ENCODE data around the gene MROH2A. TPM values are rescaled to one million over a fixed set of nuclear protein-coding genes. Genes with fewer than 3 reads are reported as not detected.

Gene MROH2A
- total RNA-seq (2022; extraction: Qiagen RNA extraction; ENCODE audit: low read depth): 0.10 to 0.19 TPM (median 0.13 TPM) in 3 of 5 replicates, not detected in the others

GRCh38 chr2:233778030-233778429 is at the start of gene MROH2A:
MROH2A (plus strand) TSS chr2:233778330; CDS start chr2:233779359, 1,029 bp downstream.

GRCh38 chr2:233728723-233729301 is 49.3 kb upstream of the MROH2A start, which contains the start of gene UGT1A3:
UGT1A3 (plus strand) TSS chr2:233729042; CDS start chr2:233729127, 85 bp downstream.

GRCh38 chr2:233760043-233760442 is 18.1 kb upstream of the MROH2A start, which contains the start of gene UGT1A1:
UGT1A1 (plus strand) TSS chr2:233760270; CDS start chr2:233760288, 18 bp downstream.

GRCh38 chr2:233854241-233854981 is 76.3 kb downstream of the MROH2A start, which contains the start of gene HJURP:
HJURP (minus strand) TSS chr2:233854535; CDS start chr2:233854500, 35 bp downstream.

GRCh38 chr2:233867993-233868532 is 89.9 kb downstream of the MROH2A start, which contains the start of gene MSL3B:
MSL3B (minus strand) TSS chr2:233868386.

Other genes with a start within 250 kb of the MROH2A start
- 22.7 to 26.3 TPM (median 24.0 TPM) in 5 replicates for gene USP40, start 211.5 kb upstream of the MROH2A start, total RNA-seq (2022; extraction: Qiagen RNA extraction; ENCODE audit: low read depth)
- 0.03 to 0.08 TPM in 2 of 5 replicates, not detected in the others for gene UGT1A8, start 160.7 kb upstream of the MROH2A start, total RNA-seq (2022; extraction: Qiagen RNA extraction; ENCODE audit: low read depth)
- gene UGT1A10, start 141.9 kb upstream of the MROH2A start, total RNA-seq (2022; extraction: Qiagen RNA extraction; ENCODE audit: low read depth): 0.02 to 0.26 TPM (median 0.21 TPM) in 3 of 5 replicates, not detected in the others
- 4.0 to 6.7 TPM (median 4.7 TPM) in 5 replicates for gene UGT1A9, start 106.4 kb upstream of the MROH2A start, total RNA-seq (2022; extraction: Qiagen RNA extraction; ENCODE audit: low read depth)
- 3.9 to 6.1 TPM (median 4.4 TPM) in 5 replicates for gene UGT1A7, start 96.4 kb upstream of the MROH2A start, total RNA-seq (2022; extraction: Qiagen RNA extraction; ENCODE audit: low read depth)
- 0.81 to 1.6 TPM (median 1.2 TPM) in 5 replicates for gene UGT1A6, start 85.4 kb upstream of the MROH2A start, total RNA-seq (2022; extraction: Qiagen RNA extraction; ENCODE audit: low read depth)
- not detected in 5 replicates for gene UGT1A5, start 65.4 kb upstream of the MROH2A start, total RNA-seq (2022; extraction: Qiagen RNA extraction; ENCODE audit: low read depth)
- gene UGT1A4, start 59.6 kb upstream of the MROH2A start, total RNA-seq (2022; extraction: Qiagen RNA extraction; ENCODE audit: low read depth): 0.07 TPM in 1 of 5 replicates, not detected in the others
- gene UGT1A3, start 49.3 kb upstream of the MROH2A start, total RNA-seq (2022; extraction: Qiagen RNA extraction; ENCODE audit: low read depth): 0.08 to 0.23 TPM (median 0.13 TPM) in 3 of 5 replicates, not detected in the others
- gene UGT1A1, start 18.1 kb upstream of the MROH2A start, total RNA-seq (2022; extraction: Qiagen RNA extraction; ENCODE audit: low read depth): 0.65 to 1.3 TPM (median 0.71 TPM) in 5 replicates
- 76.9 to 99.6 TPM (median 81.6 TPM) in 5 replicates for gene HJURP, start 76.2 kb downstream of the MROH2A start, total RNA-seq (2022; extraction: Qiagen RNA extraction; ENCODE audit: low read depth)
- gene TRPM8, start 139.0 kb downstream of the MROH2A start, total RNA-seq (2022; extraction: Qiagen RNA extraction; ENCODE audit: low read depth): 0.15 to 0.59 TPM (median 0.20 TPM) in 5 replicates

Measured in A549 treated with CpdA at 1 μM for 4 hours (cell line).